Psoas muscle (tissue), 8 donors: ENCODE data around the gene KCND3. TPM values are rescaled to one million over a fixed set of nuclear protein-coding genes. Genes with fewer than 3 reads are reported as not detected.

Experiments used
- ATAC-seq, 4 donors: fragments of 200-7000 bp; cut with Tn5 transposase; one replicate each; pipeline ENCODE4 v1.9.1; 2020; ENCODE audit warnings: moderate library complexity in 3 of 4, mild to moderate bottlenecking in 2 of 4
- DNase-seq, 2 donors: peaks; one replicate each; pipeline ENCODE4 v3.0.0-alpha.2; 2020
- H3K27ac ChIP-seq: fragments of 200-600 bp; one replicate; pipeline ENCODE4 v1.8.0; 2022
- H3K27me3 ChIP-seq, 3 donors: fragments of 200-600 bp in 1 of 3; one replicate each; pipeline versions ENCODE4 v1.6.1 to v1.8.0; 2013 to 2022; ENCODE audit warnings: low read length in 2 of 3, mild to moderate bottlenecking in 2 of 3, moderate library complexity in 1 of 3; ENCODE audit not compliant: insufficient read depth in 3 of 3
- H3K36me3 ChIP-seq, 2 donors: fragments of 200-600 bp in 1 of 2; one replicate each; pipeline versions ENCODE4 v1.6.1 to v1.8.0; 2013 to 2022; ENCODE audit warnings: low read depth in 1 of 2, mild to moderate bottlenecking in 1 of 2, moderate library complexity in 1 of 2; ENCODE audit not compliant: insufficient read depth in 1 of 2
- H3K4me1 ChIP-seq: fragments of 200-600 bp; one replicate; pipeline ENCODE4 v1.8.0; 2022
- H3K4me3 ChIP-seq: fragments of 200-600 bp; one replicate; pipeline ENCODE4 v1.8.0; 2022; ENCODE audit warnings: mild to moderate bottlenecking
- H3K9me3 ChIP-seq: fragments of 200-600 bp; one replicate; pipeline ENCODE4 v1.8.0; 2022
- CTCF ChIP-seq: fragments of 200-600 bp; IDR thresholded peaks from one replicate; pipeline ENCODE4 v1.8.0; 2022; ENCODE audit warnings: antibody characterized with exemption
- WGBS, 3 donors: extraction: QIAGEN DNeasy Blood & Tissue Kit; methylation state at CpG; one replicate each; pipeline versions ENCODE4 v1.1.6 to v1.1.7; 2013; 5-methylcytosine and 5-hydroxymethylcytosine counted together
- intact Hi-C, 2 donors: fragments of 100-400 bp; cut with DNase I; formaldehyde crosslinking; loops; one replicate each; pipeline versions ENCODE4 v1.11.0 to v1.14.2; 2022
- polyA plus RNA-seq, 3 donors: library from polyadenylated mRNA; stranded (reverse); fragments of 200-250 nt; gene quantifications; one replicate each; pipeline ENCODE4 v1.2.3, GENCODE V29; 2013
- total RNA-seq, 4 donors: library from RNA; stranded (reverse); fragmentation: NEBNext Ultra II Directional in 2 of 4; extraction: Animal tissue kit (Norgen Biotek cat#: 25700) in 2 of 4; gene quantifications; one replicate each; pipeline versions ENCODE4 v1.2.1 to v1.2.4, GENCODE V29; 2021 to 2023
- donor health status: healthy with polysubstance abuse.
- donor health status: DM: no; HTN: no; CAD: no; lungs with moderate emphysema.
- donor health status: Bipolar disorder and iron deficiency.
- donor health status: healthy.
- donor health status: DM: yes; HTN: yes; CAD: no.
- donor health status: DM: no; HTN: no; CAD: no.
- donor health status: DM: no; HTN: no; CAD: no.
- donor health status: DM: yes; HTN: yes; CAD: no.

KCND3 gene
- total and polyA plus RNA-seq, 7 donors = 0.53 to 4.1 (median 1.3) TPM

GRCh38 chr1:111911776-111912515 lies 77.5 kb downstream of the KCND3 start:
- no peak for ATAC-seq
- intact Hi-C loops = no loop called here
- H3K36me3 ChIP-seq = no peaks in the 10 kb centered on the region
- 70 to 76% (median 71%) methylated on average over 5 of the region's 5 CpGs for WGBS, 3 donors
- no peak for TF ChIP-seq CTCF
- DNase-seq = no peak
- no peak overlapping the region for H3K27ac ChIP-seq
- no peaks in the 10 kb centered on the region for H3K27me3 ChIP-seq
- H3K4me1 ChIP-seq = peaks cover 23% of the 10 kb centered on the region
- no peaks in the 10 kb centered on the region for H3K9me3 ChIP-seq
- H3K4me3 ChIP-seq = no peak overlapping the region

- ATAC-seq = no peak
- H3K27ac ChIP-seq = no peak overlapping the region
- H3K27me3 ChIP-seq = no peaks in the 10 kb centered on the region
- intact Hi-C loops = no loop called here
- no peaks in the 10 kb centered on the region for H3K9me3 ChIP-seq
- TF ChIP-seq CTCF = no peak
- no peak for DNase-seq
- no peaks in the 10 kb centered on the region for H3K36me3 ChIP-seq
- no peak overlapping the region for H3K4me3 ChIP-seq
- H3K4me1 ChIP-seq = peaks cover 23% of the 10 kb centered on the region
- WGBS, 3 donors = 45 to 70% (median 64%) methylated on average over 1 of the region's 1 CpG
Measured at GRCh38 chr1:111911061-111911460, 78.4 kb downstream of the KCND3 start.

- ATAC-seq = no peak
- 52 to 68% (median 59%) methylated on average over 4 of the region's 4 CpGs for whole genome bisulfite sequencing, 3 donors
Measured at GRCh38 chr1:111909030-111909429, 80.4 kb downstream of the KCND3 start.

GRCh38 chr1:111908011-111908621 lies 81.4 kb downstream of the KCND3 start:
- H3K27ac ChIP-seq = no peak overlapping the region

More at GRCh38 chr1:111909030-111909429, 80.4 kb downstream of the KCND3 start:
- DNase-seq = no peak
- H3K9me3 ChIP-seq = no peaks in the 10 kb centered on the region
- H3K36me3 ChIP-seq = no peaks in the 10 kb centered on the region
- peaks cover 32% of the 10 kb centered on the region for H3K4me1 ChIP-seq
- no peak overlapping the region for H3K4me3 ChIP-seq
- intact Hi-C loops = loop anchor here in 1 of 2 donors (2.0 kb wide), 1 partner anchor 82 kb away; no protein-coding TSS in a partner anchor
- no peak for TF ChIP-seq CTCF
- H3K27me3 ChIP-seq = no peaks in the 10 kb centered on the region
- no peak overlapping the region for H3K27ac ChIP-seq

More at GRCh38 chr1:111908011-111908621, 81.4 kb downstream of the KCND3 start:
- no peak for ATAC-seq
- Histone ChIP-seq H3K9me3 (no peaks in the 10 kb centered on the region), H3K27me3 (no peaks in the 10 kb centered on the region), H3K36me3 (no peaks in the 10 kb centered on the region), H3K4me1 (peaks cover 31% of the 10 kb centered on the region), H3K4me3 (no peak overlapping the region)
- WGBS, 3 donors = 82 to 87% (median 87%) methylated on average over 3 of the region's 3 CpGs
- no peak for TF ChIP-seq CTCF
- intact Hi-C loops = loop anchor here in 1 of 2 donors (2.0 kb wide), 1 partner anchor 83 kb away; no protein-coding TSS in a partner anchor
- DNase-seq = no peak
